ENCODE results near the gene POU6F2.

DNA sequence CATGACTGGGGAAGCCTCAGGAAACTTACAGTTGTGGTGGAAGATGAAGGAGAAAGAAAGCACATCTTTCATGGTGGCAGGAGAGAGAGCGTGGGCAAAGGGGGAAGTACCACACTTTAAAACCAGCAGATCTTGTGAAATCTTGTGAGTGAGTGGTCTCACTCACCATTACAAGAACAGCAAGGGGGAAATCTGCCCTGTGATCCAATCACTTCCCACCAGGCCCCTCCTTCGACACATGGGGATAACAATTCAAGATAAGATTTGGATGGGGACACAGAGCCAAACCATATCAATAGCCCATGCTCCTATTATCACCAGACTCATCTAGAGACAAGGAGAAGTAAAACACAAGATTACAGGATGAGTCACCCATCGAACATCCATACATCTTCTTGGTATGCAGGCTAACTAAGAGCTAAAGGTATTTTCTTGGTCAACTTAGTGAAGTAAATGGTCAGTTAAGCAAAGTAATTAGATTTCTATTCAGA is 533.2 kb downstream of the POU6F2 start:
- TF ChIP-seq, protein P1, sequence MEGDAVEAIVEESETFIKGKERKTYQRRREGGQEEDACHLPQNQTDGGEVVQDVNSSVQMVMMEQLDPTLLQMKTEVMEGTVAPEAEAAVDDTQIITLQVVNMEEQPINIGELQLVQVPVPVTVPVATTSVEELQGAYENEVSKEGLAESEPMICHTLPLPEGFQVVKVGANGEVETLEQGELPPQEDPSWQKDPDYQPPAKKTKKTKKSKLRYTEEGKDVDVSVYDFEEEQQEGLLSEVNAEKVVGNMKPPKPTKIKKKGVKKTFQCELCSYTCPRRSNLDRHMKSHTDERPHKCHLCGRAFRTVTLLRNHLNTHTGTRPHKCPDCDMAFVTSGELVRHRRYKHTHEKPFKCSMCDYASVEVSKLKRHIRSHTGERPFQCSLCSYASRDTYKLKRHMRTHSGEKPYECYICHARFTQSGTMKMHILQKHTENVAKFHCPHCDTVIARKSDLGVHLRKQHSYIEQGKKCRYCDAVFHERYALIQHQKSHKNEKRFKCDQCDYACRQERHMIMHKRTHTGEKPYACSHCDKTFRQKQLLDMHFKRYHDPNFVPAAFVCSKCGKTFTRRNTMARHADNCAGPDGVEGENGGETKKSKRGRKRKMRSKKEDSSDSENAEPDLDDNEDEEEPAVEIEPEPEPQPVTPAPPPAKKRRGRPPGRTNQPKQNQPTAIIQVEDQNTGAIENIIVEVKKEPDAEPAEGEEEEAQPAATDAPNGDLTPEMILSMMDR (IDR thresholded peaks at IDR 0.05), result no peak
- TF ChIP-seq POLR2A (IDR thresholded peaks at IDR 0.05), result no peak
- no peak for TF ChIP-seq POLR2AphosphoS5 (IDR thresholded peaks at IDR 0.05)
- no peak for TF ChIP-seq EP300 (IDR thresholded peaks at IDR 0.05)

Measured in suprapubic skin (tissue), 4 donors.